Activated CD8-positive, alpha-beta memory T cell treated with anti-CD3 and anti-CD28 coated beads, Interleukin-2, amount 50 U/mL, for 1 hour (primary cell): ENCODE results near the gene ZNF641.
A peak's percentile ranks its signal among the peaks of the same experiment; 100 is the strongest.

Experiments
- DNase-seq: peaks from one replicate; pipeline ENCODE4 v3.0.0-alpha.2; 2020; ENCODE audit errors: extremely low read depth

The ZNF641 gene

GRCh38 chr12:48350249-48351021 lies at the start of gene ZNF641:
Gene ZNF641, minus strand, starts transcription at chr12:48350919. Its CDS starts 2,829 bp downstream, at chr12:48348090.
- DNase-seq, result peak; percentile 47

- DNase-seq, result no peak
Observed at GRCh38 chr12:48390026-48390425, 39.3 kb upstream of the ZNF641 start.

GRCh38 chr12:48389409-48389808 lies 38.7 kb upstream of the ZNF641 start:
- DNase-seq, result no peak

- no peak for DNase-seq
Observed at GRCh38 chr12:48388938-48389337, 38.2 kb upstream of the ZNF641 start.

- no peak for DNase-seq
Observed at GRCh38 chr12:48388460-48388859, 37.7 kb upstream of the ZNF641 start.

- DNase-seq, result no peak
Observed at GRCh38 chr12:48380596-48380995, 29.9 kb upstream of the ZNF641 start.

- no peak for DNase-seq
Observed at GRCh38 chr12:48379794-48380193, 29.1 kb upstream of the ZNF641 start.

- DNase-seq, result no peak
Observed at GRCh38 chr12:48377646-48378045, 26.9 kb upstream of the ZNF641 start.

GRCh38 chr12:48374164-48374563 lies 23.4 kb upstream of the ZNF641 start:
- no peak for DNase-seq

GRCh38 chr12:48366131-48366530 lies 15.4 kb upstream of the ZNF641 start:
- no peak for DNase-seq

- no peak for DNase-seq
Observed at GRCh38 chr12:48361664-48362339, 11.1 kb upstream of the ZNF641 start.

GRCh38 chr12:48358937-48359513 lies 8.3 kb upstream of the ZNF641 start:
- no peak for DNase-seq

GRCh38 chr12:48356041-48356768 lies 5.5 kb upstream of the ZNF641 start:
- no peak for DNase-seq

GRCh38 chr12:48352157-48352760 lies 1.5 kb upstream of the ZNF641 start:
- no peak for DNase-seq

- no peak for DNase-seq
Observed at GRCh38 chr12:48351022-48351708, 446 bp upstream of the ZNF641 start.

- no peak for DNase-seq
Observed at GRCh38 chr12:48349471-48349870, 1.2 kb downstream of the ZNF641 start.

- no peak for DNase-seq
Observed at GRCh38 chr12:48342980-48343379, 7.7 kb downstream of the ZNF641 start.

- no peak for DNase-seq
Observed at GRCh38 chr12:48340943-48341342, 9.8 kb downstream of the ZNF641 start.

- DNase-seq, result no peak
Observed at GRCh38 chr12:48339442-48340117, 11.1 kb downstream of the ZNF641 start.

GRCh38 chr12:48336564-48336963 lies 14.2 kb downstream of the ZNF641 start:
- DNase-seq, result no peak

- DNase-seq, result no peak
Observed at GRCh38 chr12:48336061-48336460, 14.7 kb downstream of the ZNF641 start.
